OCI-LY7 (cell line): Measurements from ENCODE around the gene IFNL2. TPM values are rescaled to one million over a fixed set of nuclear protein-coding genes. Genes with fewer than 3 reads are reported as not detected.
"Not testable (repeated sequence)": the region's sequence is repeated elsewhere in the genome, so short reads cannot be mapped to it uniquely, and the experiment has no call there.

Experiments
- BruUV-seq: library from RNA; stranded (reverse); fragments of 400-500 nt; replicated peaks from 2 replicates; lab custom pipeline; 2021; lab: Mats Ljungman, UMichigan
- CTCF ChIA-PET: fragments of 300-600 bp; sonication (Branson Sonifier 250); formaldehyde crosslinking; loops from one replicate; lab custom pipeline; 2022; ENCODE audit warnings: antibody characterized with exemption; ENCODE audit not compliant: unreplicated experiment; lab: Charles Lee
- POLR2A ChIA-PET: fragments of 300-600 bp; sonication (Branson Sonifier 250); formaldehyde crosslinking; loops from one replicate; lab custom pipeline; 2022; ENCODE audit warnings: antibody characterized with exemption; lab: Charles Lee
- DNase-seq: peaks from one replicate; pipeline ENCODE4 v3.0.0-alpha.2; 2015; ENCODE audit warnings: low spot score
- H2AFZ ChIP-seq: fragments of 200-600 bp; sonication (generic), shearing (Covaris generic); 2 replicates; pipeline ENCODE4 v1.6.1; 2014; ENCODE audit warnings: mild to moderate bottlenecking, antibody characterized with exemption, low read length, moderate library complexity
- H3K27ac ChIP-seq: fragments of 200-600 bp; sonication (generic); 2 replicates; pipeline ENCODE4 v1.5.1; 2014; ENCODE audit warnings: mixed run types, low read depth, mild to moderate bottlenecking, moderate library complexity, low read length, inconsistent platforms; ENCODE audit not compliant: poor library complexity, severe bottlenecking
- H3K36me3 ChIP-seq: fragments of 200-600 bp; sonication (generic); 2 replicates; pipeline ENCODE4 v1.6.1; 2014; ENCODE audit warnings: mild to moderate bottlenecking, antibody characterized with exemption, low read length, moderate library complexity, mixed read lengths; ENCODE audit not compliant: insufficient read depth
- H3K4me1 ChIP-seq: fragments of 200-600 bp; sonication (generic); 2 replicates; pipeline ENCODE4 v1.5.1; 2014; ENCODE audit warnings: mild to moderate bottlenecking, low read length; ENCODE audit not compliant: insufficient read depth, poor library complexity, severe bottlenecking
- H3K4me2 ChIP-seq: fragments of 200-600 bp; sonication (generic); 2 replicates; pipeline ENCODE4 v1.6.1; 2014; ENCODE audit warnings: mild to moderate bottlenecking, low read length
- H3K4me3 ChIP-seq: fragments of 200-600 bp; sonication (generic); 2 replicates; pipeline ENCODE4 v1.5.1; 2014; ENCODE audit warnings: mild to moderate bottlenecking, low read depth, low read length; ENCODE audit not compliant: poor library complexity, severe bottlenecking
- H3K79me2 ChIP-seq: fragments of 200-600 bp; sonication (generic); 2 replicates; pipeline ENCODE4 v1.6.1; 2016; ENCODE audit warnings: low read depth, mild to moderate bottlenecking, low read length, moderate library complexity, mixed read lengths; ENCODE audit not compliant: insufficient read depth
- H3K9me2 ChIP-seq: fragments of 200-600 bp; sonication (generic); 2 replicates; pipeline ENCODE4 v1.6.1; 2016; ENCODE audit warnings: mild to moderate bottlenecking, low read length, mixed read lengths; ENCODE audit not compliant: insufficient read depth
- H3K9me3 ChIP-seq: fragments of 200-600 bp; sonication (generic); 2 replicates; pipeline ENCODE4 v1.6.1; 2014; ENCODE audit warnings: mild to moderate bottlenecking, mixed run types, low read length, mixed read lengths
- H4K20me1 ChIP-seq: fragments of 200-600 bp; sonication (generic); 2 replicates; pipeline ENCODE4 v1.6.1; 2014; ENCODE audit warnings: mild to moderate bottlenecking, antibody characterized with exemption, low read length, moderate library complexity, mixed read lengths; ENCODE audit not compliant: insufficient read depth
- EZH2phosphoT487 ChIP-seq: fragments of 200-600 bp; sonication (generic); IDR thresholded peaks from 2 replicates; pipeline ENCODE4 v1.6.1; 2018; ENCODE audit warnings: low read depth, borderline replicate concordance, mild to moderate bottlenecking, mixed run types, antibody characterized with exemption, low read length, moderate library complexity, mixed read lengths
- intact Hi-C: fragments of 100-400 bp; cut with micrococcal nuclease; formaldehyde crosslinking; loops from one replicate; pipeline ENCODE4 v1.10.0; 2022; ENCODE audit not compliant: unreplicated experiment
- total RNA-seq, 2 experiments: library from RNA; depleted of rRNA in 1 of 2; stranded (reverse); fragments of >200 nt in 1 of 2; shearing (Covaris generic) in 1 of 2; gene quantifications; 2 replicates each; pipeline ENCODE4 v1.2.3, GENCODE V29; 2014 to 2022
- TF ChIP-seq, protein P1 (sequence below): fragments of 200-600 bp; sonication (generic); conservative IDR thresholded peaks from 2 replicates; pipeline ENCODE4 v1.5.1; 2014; ENCODE audit warnings: mild to moderate bottlenecking, antibody characterized with exemption, low read length, moderate library complexity, mixed read lengths

Gene IFNL2
- total RNA-seq, 2 experiments from 2014 or later = not detected

DNA sequence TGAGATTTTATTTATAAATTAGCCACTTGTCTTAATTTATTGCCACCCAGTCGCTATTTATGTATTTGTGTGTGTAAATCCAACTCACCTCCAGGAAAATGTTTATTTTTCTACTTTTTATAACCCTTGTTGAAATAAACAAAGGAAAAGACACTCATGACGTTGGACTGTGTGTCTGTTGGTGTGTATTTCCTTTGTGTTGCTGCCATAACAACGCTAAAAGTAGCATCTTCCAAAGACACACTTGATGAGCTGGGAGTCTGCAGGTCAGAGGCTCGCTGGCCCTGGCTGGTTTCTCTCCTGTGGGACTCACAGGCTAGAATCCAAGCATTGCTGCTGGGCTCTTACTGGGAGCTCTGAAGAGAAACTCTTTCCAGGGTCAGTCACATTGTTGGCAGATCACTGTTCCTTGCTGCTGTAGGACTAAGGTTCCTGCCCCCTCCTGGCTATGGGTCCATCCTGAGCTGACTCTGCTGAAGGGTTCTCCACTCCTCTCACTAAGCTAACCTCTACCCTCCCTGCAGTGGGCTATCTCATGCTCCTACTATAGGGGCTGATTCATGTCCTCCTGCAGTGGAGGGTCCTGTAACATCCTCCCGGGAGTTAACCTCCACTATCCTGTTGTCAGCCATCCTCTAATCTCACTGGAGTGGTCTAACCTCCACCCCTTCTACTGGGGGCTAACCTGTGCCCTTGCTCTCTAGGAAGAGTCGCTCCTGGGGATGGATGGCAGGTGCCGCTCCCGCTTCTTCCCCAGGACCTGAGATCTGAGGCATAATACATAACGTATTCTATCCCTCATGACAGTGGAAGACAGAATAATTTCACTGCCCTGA lies 2.1 kb downstream of the IFNL2 start:
- H3K4me2 ChIP-seq = no peak overlapping the region
- BruUV-seq = no TSS peak
- ChIA-PET POLR2A (no interaction called here), CTCF (no interaction called here)
- H3K9me3 ChIP-seq = no peaks in the 10 kb centered on the region
- H3K4me3 ChIP-seq = no peak overlapping the region
- no peaks in the 10 kb centered on the region for H4K20me1 ChIP-seq
- intact Hi-C loops = no loop called here
- no peaks in the 10 kb centered on the region for H3K9me2 ChIP-seq
- H3K4me1 ChIP-seq = no peaks in the 10 kb centered on the region
- H3K79me2 ChIP-seq = no peaks in the 10 kb centered on the region
- no peak overlapping the region for H3K27ac ChIP-seq
- no peak for DNase-seq
- no peaks in the 10 kb centered on the region for H3K36me3 ChIP-seq
- no peak for TF ChIP-seq EZH2phosphoT487
- TF ChIP-seq, protein P1, sequence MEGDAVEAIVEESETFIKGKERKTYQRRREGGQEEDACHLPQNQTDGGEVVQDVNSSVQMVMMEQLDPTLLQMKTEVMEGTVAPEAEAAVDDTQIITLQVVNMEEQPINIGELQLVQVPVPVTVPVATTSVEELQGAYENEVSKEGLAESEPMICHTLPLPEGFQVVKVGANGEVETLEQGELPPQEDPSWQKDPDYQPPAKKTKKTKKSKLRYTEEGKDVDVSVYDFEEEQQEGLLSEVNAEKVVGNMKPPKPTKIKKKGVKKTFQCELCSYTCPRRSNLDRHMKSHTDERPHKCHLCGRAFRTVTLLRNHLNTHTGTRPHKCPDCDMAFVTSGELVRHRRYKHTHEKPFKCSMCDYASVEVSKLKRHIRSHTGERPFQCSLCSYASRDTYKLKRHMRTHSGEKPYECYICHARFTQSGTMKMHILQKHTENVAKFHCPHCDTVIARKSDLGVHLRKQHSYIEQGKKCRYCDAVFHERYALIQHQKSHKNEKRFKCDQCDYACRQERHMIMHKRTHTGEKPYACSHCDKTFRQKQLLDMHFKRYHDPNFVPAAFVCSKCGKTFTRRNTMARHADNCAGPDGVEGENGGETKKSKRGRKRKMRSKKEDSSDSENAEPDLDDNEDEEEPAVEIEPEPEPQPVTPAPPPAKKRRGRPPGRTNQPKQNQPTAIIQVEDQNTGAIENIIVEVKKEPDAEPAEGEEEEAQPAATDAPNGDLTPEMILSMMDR = no peak
- no peak overlapping the region for H2AFZ ChIP-seq

DNA sequence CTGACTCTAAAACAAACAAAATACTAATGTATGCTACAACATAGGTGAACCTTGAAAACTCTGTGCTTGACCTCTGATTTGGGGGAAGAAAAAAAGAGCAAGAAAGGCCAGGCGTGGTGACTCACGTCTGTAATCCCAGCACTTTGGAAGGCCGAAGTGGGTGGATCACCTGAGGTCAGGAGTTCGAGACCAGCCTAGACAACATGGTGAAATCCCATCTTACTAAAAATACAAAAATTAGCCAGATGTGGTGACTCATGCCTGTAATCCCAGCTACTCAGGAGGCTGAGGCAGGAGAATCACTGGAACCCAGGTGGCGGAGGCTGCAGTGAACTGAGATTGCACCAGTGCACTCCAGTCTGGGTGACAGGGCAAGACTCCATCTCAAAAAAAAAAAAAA lies 5.7 kb downstream of the IFNL2 start:
- H3K9me2 ChIP-seq, H3K36me3 ChIP-seq, H3K9me3 ChIP-seq, H3K4me3 ChIP-seq, BruUV-seq, POLR2A ChIA-PET, H3K4me2 ChIP-seq, intact Hi-C loops, H2AFZ ChIP-seq, H3K27ac ChIP-seq, H3K79me2 ChIP-seq, H4K20me1 ChIP-seq, H3K4me1 ChIP-seq, DNase-seq, CTCF ChIA-PET: not testable (repeated sequence)

DNA sequence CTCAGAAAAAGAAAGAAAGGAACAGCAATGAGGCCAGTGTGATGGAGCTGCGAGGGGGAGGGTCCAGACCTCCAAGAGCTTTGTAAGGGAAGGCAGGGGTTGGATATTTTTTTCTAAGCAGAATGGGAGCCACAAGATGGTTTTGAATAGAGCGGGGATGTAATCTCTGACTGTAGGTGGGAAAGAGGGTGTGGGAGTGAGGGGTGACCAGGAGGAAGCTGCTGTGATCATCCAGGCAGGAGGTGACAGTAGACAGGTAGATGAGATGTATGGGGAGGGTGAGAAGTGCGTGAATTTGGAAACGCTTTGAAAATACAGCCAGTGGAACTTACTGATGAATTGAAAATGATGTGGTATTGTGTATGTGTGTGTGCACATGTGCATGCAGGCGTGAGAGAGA lies 7.4 kb downstream of the IFNL2 start:
- BruUV-seq = no TSS peak
- no peaks in the 10 kb centered on the region for H3K4me1 ChIP-seq
- H3K79me2 ChIP-seq = no peaks in the 10 kb centered on the region
- H3K27ac ChIP-seq = no peak overlapping the region
- CTCF ChIA-PET = no interaction called here
- H3K4me3 ChIP-seq = no peak overlapping the region
- no peak for TF ChIP-seq EZH2phosphoT487
- TF ChIP-seq, protein P1 = no peak
- H3K9me2 ChIP-seq = no peaks in the 10 kb centered on the region
- no peak overlapping the region for H2AFZ ChIP-seq
- H3K9me3 ChIP-seq = no peaks in the 10 kb centered on the region
- H3K36me3 ChIP-seq = no peaks in the 10 kb centered on the region
- no peak overlapping the region for H3K4me2 ChIP-seq
- no peak for DNase-seq
- intact Hi-C loops = no loop called here
- POLR2A ChIA-PET = no interaction called here
- no peaks in the 10 kb centered on the region for H4K20me1 ChIP-seq
